ENCODE measurements around the gene TMEM109.
A peak's percentile ranks its signal among the peaks of the same experiment; 100 is the strongest.

Gene TMEM109

GRCh38 chr11:60942970-60943565, 29.1 kb downstream of the TMEM109 start:
- DNase-seq (ENCODE audit: low read depth), result no peak

- DNase-seq (ENCODE audit: low read depth), result no peak
These were observed 30.7 kb downstream of the TMEM109 start for GRCh38 chr11:60944490-60945294.

- no peak for DNase-seq (ENCODE audit: low read depth)
These were observed 31.3 kb downstream of the TMEM109 start for GRCh38 chr11:60945295-60945667.

GRCh38 chr11:60946601-60947264, 32.8 kb downstream of the TMEM109 start:
- no peak for DNase-seq (ENCODE audit: low read depth)

- DNase-seq (ENCODE audit: low read depth), result no peak
These were observed 33.7 kb downstream of the TMEM109 start for GRCh38 chr11:60947700-60948099.

- no peak for DNase-seq (ENCODE audit: low read depth)
These were observed 34.3 kb downstream of the TMEM109 start for GRCh38 chr11:60948250-60948649.

GRCh38 chr11:60950024-60950423, 36.1 kb downstream of the TMEM109 start:
- no peak for DNase-seq (ENCODE audit: low read depth)

- no peak for DNase-seq (ENCODE audit: low read depth)
These were observed 37.1 kb downstream of the TMEM109 start for GRCh38 chr11:60950933-60951605.

- DNase-seq (ENCODE audit: low read depth), result no peak
These were observed 37.6 kb downstream of the TMEM109 start for GRCh38 chr11:60951606-60951903.

- no peak for DNase-seq (ENCODE audit: low read depth)
These were observed 38.2 kb downstream of the TMEM109 start, which contains the start of gene SLC15A3 for GRCh38 chr11:60951904-60952741. Gene SLC15A3, minus strand, starts transcription at chr11:60952176. Its CDS starts 625 bp downstream, at chr11:60951551.

GRCh38 chr11:60952742-60953170, 38.8 kb downstream of the TMEM109 start:
- no peak for DNase-seq (ENCODE audit: low read depth)

GRCh38 chr11:60953781-60954180, 39.8 kb downstream of the TMEM109 start:
- DNase-seq (ENCODE audit: low read depth), result no peak

- no peak for DNase-seq (ENCODE audit: low read depth)
These were observed 40.5 kb downstream of the TMEM109 start for GRCh38 chr11:60954421-60954820.

- DNase-seq (ENCODE audit: low read depth), result no peak
These were observed 41.6 kb downstream of the TMEM109 start for GRCh38 chr11:60955571-60955970.

- no peak for DNase-seq (ENCODE audit: low read depth)
These were observed 43.2 kb downstream of the TMEM109 start for GRCh38 chr11:60957188-60957587.

GRCh38 chr11:60959431-60959830, 45.5 kb downstream of the TMEM109 start:
- DNase-seq (ENCODE audit: low read depth), result no peak

GRCh38 chr11:60960405-60960804, 46.4 kb downstream of the TMEM109 start:
- no peak for DNase-seq (ENCODE audit: low read depth)

GRCh38 chr11:60964801-60965200, 50.8 kb downstream of the TMEM109 start:
- no peak for DNase-seq (ENCODE audit: low read depth)

- no peak for DNase-seq (ENCODE audit: low read depth)
These were observed 52.9 kb downstream of the TMEM109 start for GRCh38 chr11:60966890-60967289.

- DNase-seq (ENCODE audit: low read depth), result no peak
These were observed 54.3 kb downstream of the TMEM109 start for GRCh38 chr11:60968223-60968622.

- peak; percentile 68 for DNase-seq (ENCODE audit: low read depth)
These were observed 56.4 kb downstream of the TMEM109 start for GRCh38 chr11:60970369-60970774.

- no peak for DNase-seq (ENCODE audit: low read depth)
These were observed 56.9 kb downstream of the TMEM109 start for GRCh38 chr11:60970890-60971289.
